HG03571 (cell line): ENCODE results near the gene DCLK2.
A peak's percentile ranks its signal among the peaks of the same experiment; 100 is the strongest.

Experiments
- ATAC-seq: cut with Tn5 transposase; IDR thresholded peaks from one replicate; pipeline ENCODE4 v1.9.1; 2021; ENCODE audit not compliant: unreplicated experiment

Gene DCLK2

DNA sequence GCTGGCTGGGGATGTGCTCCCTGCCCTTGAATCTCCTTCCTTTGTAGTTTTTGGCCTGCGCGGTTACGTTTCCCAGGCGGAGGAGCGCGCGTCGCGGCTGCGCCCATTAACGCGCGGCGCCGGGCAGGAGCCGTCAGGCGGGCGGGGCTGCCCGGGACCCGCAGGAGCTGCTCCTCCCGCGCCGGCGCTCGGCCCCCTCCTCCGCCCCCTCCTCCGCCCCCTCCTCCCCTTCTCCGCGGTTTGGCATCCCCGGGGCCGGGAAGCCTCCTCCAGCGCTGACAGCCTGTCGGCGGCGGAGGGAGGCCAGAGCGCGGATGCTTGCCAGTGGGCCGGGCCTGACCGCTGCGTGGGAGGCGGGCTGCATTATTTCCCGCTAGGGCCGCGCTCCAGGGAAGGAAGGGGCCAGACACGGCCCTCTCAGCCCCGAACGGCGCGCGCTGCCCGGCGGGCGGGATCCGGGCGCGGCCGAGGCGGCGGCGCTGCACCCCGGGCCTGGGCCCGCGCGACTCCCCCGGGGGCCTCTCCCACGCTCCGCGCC, at the start of gene DCLK2:
Gene DCLK2, plus strand, starts transcription at position 405 of the 538 bp plus-strand sequence. CDS start 583 bp downstream, outside the sequence.
- no peak for ATAC-seq

DNA sequence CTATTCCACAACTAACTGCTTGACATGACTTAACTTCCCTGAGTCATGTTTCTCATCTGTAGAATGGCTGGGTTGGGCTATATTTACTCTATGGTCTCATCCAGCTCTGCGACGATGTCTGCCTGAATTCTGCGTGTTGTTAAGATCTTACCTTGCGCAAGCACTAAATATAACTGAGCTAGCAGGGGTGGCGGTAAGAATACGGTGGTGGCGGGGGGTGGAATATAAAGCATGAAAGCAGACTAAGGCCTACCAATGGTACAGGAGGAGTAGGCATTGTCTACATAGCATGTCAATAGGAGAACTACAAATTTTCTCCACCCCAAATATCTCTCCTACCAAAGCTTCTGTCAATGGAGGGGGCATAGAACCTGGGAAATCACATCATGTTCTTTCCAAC, 45.7 kb upstream of the DCLK2 start:
- ATAC-seq, result no peak

DNA sequence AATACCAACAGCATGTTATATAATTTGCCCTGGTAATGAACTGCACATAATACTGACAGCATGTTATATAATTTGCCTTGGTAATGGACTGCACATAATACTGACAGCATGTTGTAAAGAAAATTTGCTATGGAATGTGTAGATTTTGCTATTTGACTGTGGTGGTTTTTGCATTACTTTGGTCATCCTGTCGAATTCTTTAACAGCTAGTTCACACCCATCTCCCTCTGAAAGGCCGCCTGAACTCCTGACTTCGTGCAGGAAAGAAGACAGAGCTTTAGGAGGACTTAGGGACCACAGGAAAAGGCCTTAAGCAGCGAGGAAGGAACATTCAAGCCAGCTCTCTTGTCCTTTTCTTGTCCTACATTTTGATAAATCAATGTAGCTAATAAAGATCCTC, 45.2 kb upstream of the DCLK2 start:
- ATAC-seq, result no peak

DNA sequence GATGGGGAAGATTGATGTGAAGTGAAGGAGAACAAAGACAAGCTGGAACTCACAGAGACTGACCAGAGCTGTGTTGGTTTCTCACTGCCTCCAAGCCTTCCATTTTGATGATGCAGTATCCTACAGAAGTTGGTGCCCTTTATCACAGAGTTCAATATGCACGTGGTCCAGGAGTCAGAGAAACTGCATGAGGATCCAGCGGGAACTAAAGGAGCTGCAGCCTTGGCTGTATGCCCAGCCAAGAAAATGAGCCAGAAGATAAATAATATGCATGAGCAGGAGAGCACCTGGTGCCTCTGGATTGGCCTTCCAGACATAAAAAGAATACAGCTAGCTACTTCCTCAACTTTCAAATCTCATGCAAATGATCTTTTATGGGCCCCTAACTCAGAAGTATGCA, 44.3 kb upstream of the DCLK2 start:
- ATAC-seq, result no peak

DNA sequence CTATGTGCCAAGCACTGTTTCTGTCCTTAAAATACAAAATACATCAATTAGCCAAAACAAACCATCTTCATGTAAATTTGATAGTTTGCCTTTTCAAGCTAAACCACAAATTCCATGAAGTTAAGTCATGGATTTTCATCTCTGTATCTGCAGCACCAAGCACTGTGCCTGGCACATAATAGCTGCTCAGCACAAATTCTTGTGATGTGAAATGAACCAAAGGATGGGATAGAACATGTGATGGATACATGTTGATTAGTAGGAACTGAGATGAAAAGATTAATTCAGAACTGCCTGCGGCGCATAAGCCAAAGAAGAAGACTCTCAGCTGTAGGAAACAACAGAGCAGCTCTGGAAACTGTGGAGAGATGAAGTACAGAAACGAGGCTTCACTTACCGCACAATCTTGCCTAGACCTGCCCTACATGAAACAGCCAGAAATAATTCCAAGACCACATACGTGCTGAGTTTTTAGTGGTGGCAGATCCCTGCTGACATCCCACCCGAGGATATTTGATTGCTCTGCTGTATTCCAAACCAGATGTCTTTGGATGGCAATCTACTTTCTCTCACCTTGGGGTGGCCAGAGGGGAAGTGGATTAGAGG, 40.9 kb upstream of the DCLK2 start:
- no peak for ATAC-seq

DNA sequence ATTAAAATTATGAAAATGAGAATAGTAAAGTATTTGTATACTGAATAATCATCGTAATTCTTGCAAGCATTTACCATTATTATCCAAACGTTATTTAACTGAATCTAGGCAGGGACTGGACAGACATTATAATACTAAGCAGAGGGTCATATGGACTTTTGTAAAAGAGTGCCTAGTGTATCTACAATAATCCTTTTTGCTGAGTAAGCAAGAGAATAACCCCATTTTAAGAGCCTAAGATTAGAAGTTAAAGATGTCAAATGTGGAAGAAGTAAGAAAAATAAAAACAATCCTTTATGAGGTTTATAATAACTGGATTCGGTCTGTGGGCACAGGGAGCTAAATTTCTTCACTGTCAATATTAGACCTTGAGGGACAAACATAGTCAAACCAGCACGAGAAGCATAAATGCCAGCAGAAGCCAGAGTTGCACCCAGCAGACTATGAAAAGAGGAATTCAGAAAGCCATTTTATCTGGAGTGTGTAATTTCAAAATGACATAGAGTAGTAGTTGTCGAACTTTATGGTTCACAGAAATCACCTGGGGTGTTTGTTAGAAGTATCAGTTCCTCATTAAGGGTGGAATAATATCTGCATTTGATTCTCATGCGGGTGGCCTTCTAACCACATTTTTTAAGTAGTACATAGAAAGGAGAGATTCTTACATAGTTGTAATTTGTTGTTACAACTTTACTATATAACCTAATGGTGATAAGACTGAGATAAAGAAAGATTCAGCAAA, 39.7 kb upstream of the DCLK2 start:
- ATAC-seq, result peak; percentile 86

DNA sequence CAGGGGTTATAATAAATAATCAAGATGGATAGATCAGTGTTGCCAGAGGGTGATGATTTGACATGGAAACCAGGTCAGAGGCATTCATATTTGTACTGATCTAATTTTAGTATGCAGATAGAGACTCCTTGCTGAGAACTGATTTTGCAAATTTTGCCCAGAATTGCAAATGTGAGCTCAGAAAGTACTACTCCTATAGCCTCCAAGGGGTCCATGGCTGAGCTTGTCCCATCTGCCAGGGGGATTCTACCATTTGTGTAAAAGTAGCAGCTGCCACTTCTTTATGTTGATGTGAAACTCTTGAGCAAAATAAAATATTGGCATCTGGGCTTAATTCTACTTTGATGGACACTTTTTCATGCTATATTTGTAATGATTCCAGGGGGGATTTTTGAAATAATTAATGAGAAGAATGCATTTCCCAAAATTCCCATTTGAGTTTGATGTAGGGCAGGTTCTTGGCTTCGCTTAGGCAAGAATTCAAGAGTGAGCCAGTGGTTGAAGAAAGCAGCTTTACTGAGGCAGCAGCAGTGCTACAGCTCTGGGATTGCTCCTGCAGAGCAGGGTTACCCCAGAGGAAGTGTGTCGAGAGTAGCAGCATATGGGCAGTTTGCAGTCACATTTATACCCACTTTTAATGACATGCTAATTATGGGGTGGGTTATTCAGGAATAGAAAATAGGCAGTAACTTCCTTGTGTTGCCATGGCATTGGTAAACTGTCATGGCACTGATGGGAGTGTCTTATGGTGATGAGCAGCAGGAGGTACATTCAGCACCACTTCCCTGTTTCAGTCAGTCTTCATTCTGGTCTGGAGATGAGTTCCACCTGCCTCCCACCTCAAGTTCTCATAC, 38.7 kb upstream of the DCLK2 start:
- no peak for ATAC-seq

DNA sequence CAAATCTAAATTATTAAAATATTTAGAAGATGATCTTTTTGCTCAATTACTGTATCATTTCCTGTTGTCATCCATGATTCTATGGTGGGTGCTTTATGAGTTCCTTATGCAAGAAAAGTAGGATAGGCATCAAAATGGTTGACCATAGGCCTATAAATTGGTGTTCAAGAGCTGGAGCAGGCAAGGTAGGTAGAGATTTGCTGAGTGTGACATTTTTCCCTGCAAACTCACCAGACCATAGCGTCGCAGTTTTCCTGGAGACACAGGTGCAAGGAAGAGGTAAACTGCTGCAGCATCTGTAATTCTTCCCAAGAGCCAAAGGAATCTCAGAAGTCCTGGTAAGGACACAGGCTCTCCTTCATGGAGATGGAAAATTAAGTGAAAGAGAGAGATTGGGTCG, 33.7 kb upstream of the DCLK2 start:
- ATAC-seq, result no peak

DNA sequence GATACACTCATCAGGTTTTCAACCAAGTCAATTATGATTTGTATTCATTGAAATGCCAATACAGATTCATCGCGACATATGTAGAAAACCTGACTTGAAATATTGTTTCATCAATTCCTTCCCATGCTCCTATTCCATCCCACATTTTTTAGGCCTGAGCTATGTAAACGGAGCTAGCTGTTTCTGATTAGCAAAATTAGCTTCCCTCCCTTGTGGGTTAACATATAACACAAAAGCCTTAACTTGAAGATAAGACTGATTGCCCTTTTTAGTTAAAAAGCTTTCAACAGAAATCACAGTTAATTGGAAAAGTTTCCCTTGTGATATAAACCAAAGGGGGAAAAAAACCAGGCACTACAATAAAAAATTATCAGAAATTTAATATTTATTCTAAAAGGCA, 32.8 kb upstream of the DCLK2 start:
- no peak for ATAC-seq

DNA sequence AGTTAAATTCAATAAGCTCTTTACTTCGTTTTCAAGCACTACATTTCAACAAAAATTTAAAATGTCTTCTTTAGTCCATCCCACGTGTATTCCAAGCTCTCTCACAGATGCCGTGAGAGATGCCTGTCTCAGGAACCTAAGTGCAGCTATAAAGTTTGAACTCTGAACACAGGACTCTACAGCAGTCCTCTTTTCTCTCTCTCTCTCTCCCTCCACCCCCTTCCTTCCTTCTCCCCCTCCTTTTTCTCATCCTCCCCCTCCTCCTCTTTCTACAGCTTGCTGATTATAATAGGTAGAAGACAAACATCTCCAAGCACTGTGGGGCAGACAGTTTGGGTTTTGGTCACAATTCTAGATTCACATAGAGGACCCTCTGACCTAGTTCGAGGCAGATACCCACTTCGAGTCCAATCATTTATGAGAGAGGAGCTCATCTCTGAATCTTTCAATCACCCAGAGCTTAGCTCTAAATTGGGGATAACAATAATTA, 31.5 kb upstream of the DCLK2 start:
- no peak for ATAC-seq

DNA sequence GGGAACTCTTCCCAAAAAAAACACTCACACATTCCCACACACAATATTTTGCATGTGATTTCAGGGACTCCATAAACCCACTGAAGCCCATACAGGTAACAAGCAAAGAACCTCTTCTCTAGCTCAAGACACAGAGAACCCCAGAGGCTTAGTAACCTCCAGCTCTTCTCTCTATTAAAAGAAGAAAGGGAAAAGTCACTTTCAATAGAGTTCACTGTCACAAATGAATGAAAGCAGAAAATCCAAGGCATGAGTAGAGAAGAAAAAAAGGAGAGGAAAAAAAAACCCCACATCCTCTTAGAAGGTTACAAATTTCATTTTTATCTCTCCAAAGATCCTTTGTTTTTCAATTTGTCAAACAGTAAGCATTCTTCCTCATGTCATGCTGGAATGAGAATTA, 30.7 kb upstream of the DCLK2 start:
- ATAC-seq, result no peak

DNA sequence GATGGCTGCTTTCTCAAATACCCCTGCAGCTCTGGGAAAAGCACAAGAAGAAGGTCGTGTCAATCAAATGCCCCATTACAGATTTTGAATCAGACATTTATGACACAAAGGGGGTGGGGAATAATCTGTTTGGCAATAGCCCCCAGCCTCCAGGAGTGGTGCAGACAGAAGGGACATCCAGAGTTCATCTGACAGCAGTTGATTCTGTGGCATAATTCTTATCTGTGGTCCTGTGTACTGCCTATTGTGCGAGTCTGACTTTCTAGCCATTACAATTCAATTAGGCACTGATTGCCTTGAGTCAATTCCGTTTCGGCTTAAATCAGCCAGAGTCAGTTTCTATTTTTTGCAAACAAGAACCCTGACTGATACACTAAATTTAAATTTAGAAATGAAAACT, 28.6 kb upstream of the DCLK2 start:
- ATAC-seq, result no peak

DNA sequence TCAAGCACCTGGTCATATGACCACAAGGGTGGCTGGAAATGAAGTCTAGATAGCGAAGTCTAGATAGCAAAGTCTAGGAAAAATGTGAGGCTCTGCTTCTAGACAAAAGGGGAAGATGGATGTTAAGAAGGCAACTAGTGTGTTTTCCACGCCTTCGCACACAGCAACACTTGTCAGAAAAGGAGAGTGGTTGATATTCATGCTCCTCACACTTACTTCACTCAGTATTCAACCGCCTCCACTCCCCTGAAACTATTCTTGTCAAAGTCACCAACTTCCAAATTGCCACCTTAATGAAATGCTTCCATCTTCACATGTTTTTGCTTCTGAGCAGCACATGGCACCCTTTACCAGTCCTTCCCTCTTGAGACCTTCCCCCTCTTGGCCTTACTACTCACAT, 27.7 kb upstream of the DCLK2 start:
- ATAC-seq, result no peak

DNA sequence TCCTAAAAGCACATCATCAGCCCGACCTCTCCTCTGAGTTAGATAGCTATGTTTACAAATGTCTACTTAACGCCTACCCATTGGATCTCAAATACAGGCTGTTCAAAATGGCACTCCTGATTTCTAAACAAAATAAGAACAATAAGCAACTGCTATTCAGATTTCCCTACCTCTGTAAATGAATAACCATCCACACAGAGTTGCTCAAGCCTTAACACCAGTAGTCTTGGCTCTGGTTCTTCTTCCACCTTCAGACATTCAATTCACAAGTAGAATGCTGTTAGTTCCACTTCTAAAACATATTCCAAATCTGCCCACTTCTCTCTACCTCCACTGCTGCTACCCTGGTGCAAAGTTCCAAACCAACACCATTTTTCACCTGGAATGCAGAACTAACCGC, 27.1 kb upstream of the DCLK2 start:
- ATAC-seq, result no peak

DNA sequence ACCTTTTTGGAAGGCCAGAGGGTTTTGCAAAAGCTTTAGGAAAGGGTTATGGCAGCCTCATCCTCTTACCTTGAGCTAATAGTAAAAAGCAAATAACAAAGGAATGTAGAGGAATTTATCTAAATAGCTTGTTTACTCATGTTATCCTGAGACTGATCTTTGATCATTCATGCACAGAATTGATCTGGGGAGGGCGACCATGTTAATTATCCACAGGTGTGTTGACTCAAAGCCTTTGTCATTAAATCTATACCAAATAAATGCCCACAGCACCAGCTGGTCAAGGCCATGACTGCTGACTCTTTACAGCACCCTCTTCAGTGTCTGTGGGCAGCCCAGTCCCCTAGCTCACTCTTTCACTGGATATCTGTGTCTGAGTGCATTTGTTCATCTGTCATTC, 22.8 kb upstream of the DCLK2 start:
- no peak for ATAC-seq

DNA sequence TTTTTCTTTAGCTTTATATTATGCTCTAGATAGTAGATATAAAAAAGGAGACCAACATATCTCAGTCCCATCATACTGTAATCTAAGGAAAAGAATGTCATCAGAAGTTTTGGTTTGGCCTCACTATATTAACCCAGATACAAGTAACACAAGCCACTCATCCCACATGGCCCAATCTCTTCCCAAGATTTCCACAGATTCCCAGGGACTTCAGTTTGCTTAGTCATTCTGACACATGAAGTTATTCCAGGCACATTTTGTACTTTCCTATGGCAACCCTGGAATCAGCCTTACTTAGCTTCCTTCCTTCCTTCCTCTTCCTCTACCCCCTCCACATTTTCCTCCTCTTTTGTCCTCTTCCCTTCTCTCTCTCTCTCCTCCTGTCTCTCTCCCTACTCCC, 21.7 kb upstream of the DCLK2 start:
- ATAC-seq, result no peak

DNA sequence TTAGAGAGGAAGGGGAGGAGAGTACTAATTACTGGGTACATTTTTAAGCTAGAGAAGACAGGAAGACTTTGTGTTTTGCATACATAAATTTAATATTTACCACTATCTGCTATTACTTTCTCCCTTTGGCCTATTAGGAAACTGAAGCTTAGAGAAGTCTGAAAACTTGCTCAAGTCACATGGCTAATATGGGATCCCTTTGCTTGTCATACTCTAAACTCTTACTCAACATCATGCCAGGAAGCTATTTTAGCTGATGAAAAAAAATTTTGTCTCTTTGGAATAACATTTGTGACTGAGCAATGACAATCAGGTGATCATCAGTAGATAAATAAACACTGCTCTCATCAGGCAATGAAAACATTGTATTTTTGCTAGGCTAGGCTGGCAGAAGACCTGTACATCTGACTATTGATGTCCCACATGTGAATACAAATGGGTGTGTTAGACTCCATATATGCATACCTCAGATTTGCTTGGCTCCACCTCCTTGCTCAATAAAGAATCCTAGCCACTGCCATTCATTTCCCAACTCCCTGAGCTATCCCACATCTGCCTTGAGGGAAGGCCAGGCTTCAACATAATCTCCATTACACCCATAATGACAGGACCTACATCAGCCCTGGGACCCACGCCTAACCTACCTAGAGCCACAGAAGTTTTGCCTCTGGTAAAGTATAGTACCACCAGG, 17.0 kb upstream of the DCLK2 start:
- ATAC-seq, result no peak

DNA sequence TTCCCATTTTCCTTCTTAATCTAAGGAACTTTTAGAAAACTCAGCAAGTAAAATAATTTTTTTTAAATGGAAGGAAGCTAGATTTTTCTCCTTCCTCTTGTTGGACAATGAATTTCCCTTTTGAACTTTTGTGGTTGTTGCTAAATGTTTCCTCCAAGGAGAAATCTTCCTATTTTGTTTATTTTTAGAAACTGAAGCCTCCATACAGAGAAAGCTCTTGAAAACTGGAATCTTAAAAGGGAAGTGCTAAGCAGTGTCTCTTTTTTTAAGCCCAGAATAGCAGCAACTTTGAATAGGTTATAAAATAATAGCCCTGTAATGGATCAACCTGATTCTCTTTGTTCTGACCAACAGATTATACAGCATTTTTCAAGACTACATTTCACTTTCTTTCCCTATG, 15.1 kb upstream of the DCLK2 start:
- no peak for ATAC-seq

DNA sequence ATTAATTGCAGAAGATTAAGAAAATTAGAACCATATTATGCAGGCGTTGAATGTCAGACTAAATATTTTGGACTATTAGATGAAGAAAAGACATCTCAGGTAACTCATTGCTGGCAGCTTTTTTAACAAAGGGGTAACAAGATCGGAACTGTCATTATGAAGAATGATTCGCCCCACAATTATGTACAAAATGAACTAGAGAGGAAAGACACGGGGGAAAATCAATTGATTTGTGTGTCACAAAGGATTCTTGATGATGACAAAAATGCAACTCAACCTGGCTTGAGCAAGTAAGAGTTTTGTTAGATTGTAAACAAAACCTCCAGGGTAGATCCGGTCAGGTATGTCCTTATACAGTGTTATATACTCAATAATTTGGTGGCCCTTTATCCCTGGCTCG, 12.5 kb upstream of the DCLK2 start:
- no peak for ATAC-seq

DNA sequence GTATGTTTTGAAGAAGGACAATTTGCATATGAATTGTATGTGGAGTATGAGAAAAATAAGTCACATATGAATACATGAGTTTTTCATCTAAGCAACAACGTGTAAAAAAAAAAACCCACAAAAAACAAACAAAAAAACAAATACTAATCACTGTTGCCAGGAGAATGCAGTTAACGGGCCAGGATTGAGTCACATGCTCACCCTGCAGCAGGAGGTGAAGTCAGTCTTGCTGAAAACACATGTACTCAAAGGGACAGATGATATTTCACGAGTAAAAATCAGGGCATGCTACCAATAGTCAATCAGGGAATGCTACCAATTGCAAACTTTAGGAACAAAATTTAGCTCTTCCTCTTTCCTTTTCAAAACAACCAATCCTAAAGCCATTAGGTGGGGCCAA, 10.4 kb upstream of the DCLK2 start:
- no peak for ATAC-seq
